ENCODE data around the gene BMP7.
"Not testable (repeated sequence)": the region's sequence is repeated elsewhere in the genome, so short reads cannot be mapped to it uniquely, and the experiment has no call there.

BMP7 gene

GRCh38 chr20:57164872-57165271 is 101.6 kb downstream of the BMP7 start:
- no peak for DNase-seq

GRCh38 chr20:57163041-57163440 is 103.4 kb downstream of the BMP7 start:
- DNase-seq = no peak

GRCh38 chr20:57162362-57162652 is 104.1 kb downstream of the BMP7 start:
- DNase-seq = no peak

GRCh38 chr20:57161478-57162361 is 104.7 kb downstream of the BMP7 start:
- no peak for DNase-seq

- no peak for DNase-seq
These were observed 105.5 kb downstream of the BMP7 start for GRCh38 chr20:57160985-57161384.

GRCh38 chr20:57159945-57160610 is 106.4 kb downstream of the BMP7 start:
- no peak for DNase-seq

- no peak for DNase-seq
These were observed 107.1 kb downstream of the BMP7 start for GRCh38 chr20:57159193-57159851.

- DNase-seq = no peak
These were observed 108.0 kb downstream of the BMP7 start for GRCh38 chr20:57158474-57158873.

GRCh38 chr20:57157787-57158186 is 108.7 kb downstream of the BMP7 start:
- DNase-seq = not testable (repeated sequence)

GRCh38 chr20:57157106-57157691 is 109.2 kb downstream of the BMP7 start:
- DNase-seq = no peak

- no peak for DNase-seq
These were observed 110.3 kb downstream of the BMP7 start for GRCh38 chr20:57156011-57156729.

- no peak for DNase-seq
These were observed 111.0 kb downstream of the BMP7 start for GRCh38 chr20:57155415-57155814.

GRCh38 chr20:57153238-57153905 is 113.1 kb downstream of the BMP7 start:
- no peak for DNase-seq

GRCh38 chr20:57152557-57152956 is 113.9 kb downstream of the BMP7 start:
- no peak for DNase-seq

GRCh38 chr20:57150559-57150958 is 115.9 kb downstream of the BMP7 start:
- DNase-seq = no peak

- no peak for DNase-seq
These were observed 118.2 kb downstream of the BMP7 start for GRCh38 chr20:57148263-57148662.

- no peak for DNase-seq
These were observed 119.3 kb downstream of the BMP7 start for GRCh38 chr20:57147185-57147584.

GRCh38 chr20:57146155-57146554 is 120.3 kb downstream of the BMP7 start:
- DNase-seq = no peak

GRCh38 chr20:57145089-57145631 is 121.3 kb downstream of the BMP7 start:
- no peak for DNase-seq

GRCh38 chr20:57143173-57143572 is 123.3 kb downstream of the BMP7 start:
- no peak for DNase-seq

GRCh38 chr20:57142667-57143066 is 123.8 kb downstream of the BMP7 start:
- DNase-seq = no peak

GRCh38 chr20:57141492-57141891 is 124.9 kb downstream of the BMP7 start:
- DNase-seq = no peak

All from CD4-positive, alpha-beta T cell treated with Interleukin-4 for 4 hours (primary cell).